Erythroblast (primary cell): ENCODE measurements around the gene VARS2.

Experiments
- GATA1 ChIP-seq: IDR thresholded peaks from 2 replicates; pipeline ENCODE4 v1.6.1; 2011; ENCODE audit warnings: low read depth, mild to moderate bottlenecking, control low read depth, low read length, moderate library complexity
- POLR2A ChIP-seq: IDR thresholded peaks from 2 replicates; pipeline ENCODE4 v1.6.1; 2011; ENCODE audit warnings: mild to moderate bottlenecking, low read length

GRCh38 chr6:30951907-30952469, 38.0 kb downstream of the VARS2 start:
- no peak for TF ChIP-seq POLR2A
- no peak for TF ChIP-seq GATA1
